ENCODE measurements around the gene AEBP2.

The AEBP2 gene

DNA sequence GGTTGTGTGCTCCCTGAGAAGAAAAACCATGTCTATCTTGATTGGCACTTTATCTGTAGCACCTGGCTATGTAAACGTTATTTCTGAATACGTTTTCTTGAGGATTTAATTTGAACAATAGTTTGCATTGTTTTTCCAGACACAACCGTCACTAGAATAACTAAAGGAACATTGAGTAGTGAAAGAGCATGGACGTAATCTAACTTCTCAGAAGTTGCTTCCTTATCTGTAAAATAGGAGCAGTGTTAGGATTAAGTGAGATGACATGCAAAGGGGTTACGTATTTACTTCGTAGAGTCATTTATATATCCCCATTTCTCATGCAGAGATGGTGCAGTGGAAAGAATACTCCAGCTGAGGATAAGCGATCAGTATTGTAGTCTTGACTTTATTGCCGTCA, 8.1 kb downstream of the AEBP2 start:
- FAIRE-seq (no peak), DNase-seq (ENCODE audit: insufficient read length, low spot score) (no peak)
- no peak for TF ChIP-seq CTCF (IDR thresholded peaks at IDR 0.05; ENCODE audit: insufficient read depth, missing control alignments)

- DNase-seq (ENCODE audit: insufficient read length, low spot score): no peak
- TF ChIP-seq CTCF (IDR thresholded peaks at IDR 0.05; ENCODE audit: insufficient read depth, missing control alignments): no peak
- FAIRE-seq: no peak
These were observed 10.5 kb downstream of the AEBP2 start for GRCh38 chr12:19449814-19450213.

GRCh38 chr12:19450362-19450761, 11.1 kb downstream of the AEBP2 start:
- no peak for FAIRE-seq

GRCh38 chr12:19451196-19451595, 11.9 kb downstream of the AEBP2 start:
- FAIRE-seq (no peak), DNase-seq (ENCODE audit: insufficient read length, low spot score) (no peak)
- TF ChIP-seq CTCF (IDR thresholded peaks at IDR 0.05; ENCODE audit: insufficient read depth, missing control alignments): no peak

More at GRCh38 chr12:19450362-19450761, 11.1 kb downstream of the AEBP2 start:
- no peak for DNase-seq (ENCODE audit: insufficient read length, low spot score)
- TF ChIP-seq CTCF (IDR thresholded peaks at IDR 0.05; ENCODE audit: insufficient read depth, missing control alignments): no peak

GRCh38 chr12:19453961-19454360, 14.7 kb downstream of the AEBP2 start:
- no peak for DNase-seq (ENCODE audit: insufficient read length, low spot score)
- FAIRE-seq: no peak

DNA sequence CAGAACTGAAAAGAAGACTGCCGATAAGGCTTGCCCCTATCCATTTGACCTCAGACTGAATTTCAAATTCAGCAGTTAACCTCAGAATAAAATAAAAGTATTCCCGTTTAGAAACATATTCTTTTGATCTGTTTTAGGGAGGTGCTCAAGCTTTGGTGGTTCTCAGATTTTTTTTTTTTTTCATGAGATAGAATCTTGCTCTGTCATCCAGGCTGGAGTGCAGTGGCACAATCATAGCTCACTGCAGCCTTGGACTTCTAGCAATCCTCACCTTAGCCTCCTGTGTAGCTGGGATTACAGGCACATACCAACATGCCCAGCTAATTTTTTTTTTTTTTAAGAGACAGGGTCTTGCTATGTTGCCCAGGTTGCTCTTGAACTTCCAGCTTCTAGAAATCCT, 15.5 kb downstream of the AEBP2 start:
- no peak for FAIRE-seq
- no peak for DNase-seq (ENCODE audit: insufficient read length, low spot score)
- TF ChIP-seq CTCF (IDR thresholded peaks at IDR 0.05; ENCODE audit: insufficient read depth, missing control alignments): no peak

More at GRCh38 chr12:19453961-19454360, 14.7 kb downstream of the AEBP2 start:
- TF ChIP-seq CTCF (IDR thresholded peaks at IDR 0.05; ENCODE audit: insufficient read depth, missing control alignments): no peak

GRCh38 chr12:19456176-19456575, 16.9 kb downstream of the AEBP2 start:
- FAIRE-seq (no peak), DNase-seq (ENCODE audit: insufficient read length, low spot score) (no peak)
- TF ChIP-seq CTCF (IDR thresholded peaks at IDR 0.05; ENCODE audit: insufficient read depth, missing control alignments): no peak
